ENCODE measurements around the gene INSC.

The INSC gene

DNA sequence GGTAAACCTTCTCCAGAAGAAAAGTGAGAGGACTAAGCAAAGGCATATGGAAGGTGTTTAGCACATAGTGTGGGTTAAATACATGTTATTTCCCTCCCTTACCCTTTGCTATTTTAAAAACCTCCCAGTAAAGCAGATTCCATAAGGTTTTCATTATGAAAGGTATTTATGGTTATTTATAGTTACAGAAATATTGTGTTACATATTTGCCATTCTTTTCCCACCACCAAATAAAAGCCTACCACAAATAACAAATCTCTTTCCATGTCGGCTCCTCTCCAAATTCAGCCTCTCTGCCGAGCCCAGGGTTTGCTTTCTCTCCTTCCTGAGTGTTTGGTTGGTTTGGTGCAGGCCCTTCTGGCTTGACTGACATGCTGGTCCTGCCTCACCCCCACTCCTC, 64.4 kb downstream of the INSC start:
- TF ChIP-seq, protein P1, sequence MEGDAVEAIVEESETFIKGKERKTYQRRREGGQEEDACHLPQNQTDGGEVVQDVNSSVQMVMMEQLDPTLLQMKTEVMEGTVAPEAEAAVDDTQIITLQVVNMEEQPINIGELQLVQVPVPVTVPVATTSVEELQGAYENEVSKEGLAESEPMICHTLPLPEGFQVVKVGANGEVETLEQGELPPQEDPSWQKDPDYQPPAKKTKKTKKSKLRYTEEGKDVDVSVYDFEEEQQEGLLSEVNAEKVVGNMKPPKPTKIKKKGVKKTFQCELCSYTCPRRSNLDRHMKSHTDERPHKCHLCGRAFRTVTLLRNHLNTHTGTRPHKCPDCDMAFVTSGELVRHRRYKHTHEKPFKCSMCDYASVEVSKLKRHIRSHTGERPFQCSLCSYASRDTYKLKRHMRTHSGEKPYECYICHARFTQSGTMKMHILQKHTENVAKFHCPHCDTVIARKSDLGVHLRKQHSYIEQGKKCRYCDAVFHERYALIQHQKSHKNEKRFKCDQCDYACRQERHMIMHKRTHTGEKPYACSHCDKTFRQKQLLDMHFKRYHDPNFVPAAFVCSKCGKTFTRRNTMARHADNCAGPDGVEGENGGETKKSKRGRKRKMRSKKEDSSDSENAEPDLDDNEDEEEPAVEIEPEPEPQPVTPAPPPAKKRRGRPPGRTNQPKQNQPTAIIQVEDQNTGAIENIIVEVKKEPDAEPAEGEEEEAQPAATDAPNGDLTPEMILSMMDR (IDR thresholded peaks at IDR 0.05): no peak

DNA sequence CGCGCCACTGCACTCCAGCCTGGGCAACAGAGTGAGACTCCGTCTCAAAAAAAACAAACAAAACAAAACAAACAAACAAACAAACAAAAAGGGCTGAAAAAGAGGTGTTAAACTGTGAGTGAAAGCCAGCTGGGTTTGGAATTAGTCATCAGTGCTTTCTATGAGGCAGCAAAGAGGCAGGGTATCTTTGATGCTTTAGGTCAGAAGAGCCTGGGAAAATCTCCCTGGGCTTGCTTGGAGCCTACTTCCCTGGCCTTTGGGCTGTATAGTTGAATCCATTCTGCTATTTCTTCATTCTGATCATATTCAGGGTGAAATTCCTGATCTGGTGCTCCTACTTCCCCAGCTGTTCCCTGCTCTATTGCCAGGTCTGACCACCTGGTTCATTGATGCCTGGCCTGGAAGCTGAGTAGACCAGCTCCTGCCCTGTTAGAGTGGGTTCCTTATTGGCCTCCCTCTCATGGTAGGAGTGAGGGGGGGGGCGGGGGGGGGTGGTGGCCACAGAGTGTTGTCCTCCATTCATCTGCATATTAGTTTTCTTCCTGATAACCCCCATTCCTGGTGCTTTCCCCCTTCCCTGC, 65.6 kb downstream of the INSC start:
- TF ChIP-seq, protein P1 (IDR thresholded peaks at IDR 0.05): no peak

DNA sequence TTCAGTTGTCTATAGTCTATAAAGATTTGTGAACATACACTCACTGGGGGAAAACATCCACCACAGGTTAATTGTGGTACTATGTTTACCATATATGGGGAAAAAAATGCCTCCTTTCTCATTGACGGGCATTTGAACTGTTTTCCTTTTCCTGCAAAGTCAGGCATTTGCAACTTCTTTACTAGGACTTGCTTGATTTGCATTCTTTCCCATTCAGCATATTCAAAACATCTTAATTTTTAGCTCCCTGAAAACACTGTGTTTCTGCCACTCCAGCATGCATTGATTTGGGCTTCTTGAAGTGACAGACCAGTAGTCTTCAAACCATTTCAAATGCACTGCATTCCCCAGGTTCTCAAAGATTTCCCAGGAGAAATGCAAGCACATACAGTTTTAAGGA, 67.6 kb downstream of the INSC start:
- TF ChIP-seq, protein P1 (IDR thresholded peaks at IDR 0.05): no peak

DNA sequence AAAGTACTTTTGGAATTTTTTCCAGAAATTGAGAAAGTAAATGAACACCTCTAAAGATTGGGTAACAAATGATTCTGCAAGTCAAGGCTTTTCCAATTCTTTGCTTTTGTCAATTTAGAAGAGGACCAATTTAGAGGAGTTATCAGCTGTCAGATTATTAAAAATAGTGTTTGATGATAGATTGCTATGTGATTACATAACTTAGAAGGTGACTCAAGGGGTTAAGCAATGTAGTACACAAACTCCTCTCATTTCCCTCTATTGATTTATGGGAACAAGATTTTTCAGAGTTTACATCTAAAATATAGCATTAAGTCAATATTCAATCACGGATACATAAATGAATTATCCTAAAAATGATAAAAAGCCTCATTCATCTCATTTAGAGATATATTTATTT, 70.3 kb downstream of the INSC start:
- TF ChIP-seq, protein P1 (IDR thresholded peaks at IDR 0.05): no peak

DNA sequence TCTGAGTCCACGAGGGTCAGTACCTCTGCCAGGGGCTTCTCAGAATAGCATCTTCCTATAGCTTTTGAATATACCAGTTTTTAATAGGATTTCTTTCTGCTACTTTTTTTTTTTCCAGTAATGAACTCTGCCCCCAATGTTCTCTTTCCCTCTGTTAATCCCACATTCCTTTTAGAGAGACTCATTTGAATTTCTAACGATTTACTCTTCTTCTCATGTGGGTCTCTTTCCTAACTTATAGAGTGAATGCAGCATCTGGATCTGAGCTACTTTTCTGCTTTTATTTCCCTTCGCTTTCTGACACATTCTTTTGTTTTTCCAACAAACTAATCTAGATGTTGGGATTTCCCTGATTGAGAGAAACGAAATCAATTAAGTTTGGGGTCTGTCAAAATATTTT, 71.4 kb downstream of the INSC start:
- TF ChIP-seq, protein P1 (IDR thresholded peaks at IDR 0.05): no peak

DNA sequence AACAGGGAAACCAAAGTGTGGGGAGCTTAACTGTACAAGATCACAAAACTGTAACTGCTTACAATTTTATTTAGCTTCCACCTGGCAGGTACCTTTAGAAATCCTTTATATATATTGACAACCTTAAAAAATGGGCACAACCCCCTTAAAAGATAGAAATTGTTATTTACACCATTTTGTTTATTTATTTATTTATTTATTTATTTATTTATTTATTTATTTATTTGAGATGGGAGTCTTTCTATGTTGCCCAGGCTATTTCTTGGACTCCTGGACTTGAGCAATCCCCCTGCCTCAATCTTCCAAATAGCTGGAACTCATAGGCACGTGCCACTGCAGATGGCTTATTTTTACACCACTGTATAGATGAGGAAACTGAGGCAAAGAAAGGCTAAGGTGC, 74.5 kb downstream of the INSC start:
- TF ChIP-seq, protein P1 (IDR thresholded peaks at IDR 0.05): no peak

DNA sequence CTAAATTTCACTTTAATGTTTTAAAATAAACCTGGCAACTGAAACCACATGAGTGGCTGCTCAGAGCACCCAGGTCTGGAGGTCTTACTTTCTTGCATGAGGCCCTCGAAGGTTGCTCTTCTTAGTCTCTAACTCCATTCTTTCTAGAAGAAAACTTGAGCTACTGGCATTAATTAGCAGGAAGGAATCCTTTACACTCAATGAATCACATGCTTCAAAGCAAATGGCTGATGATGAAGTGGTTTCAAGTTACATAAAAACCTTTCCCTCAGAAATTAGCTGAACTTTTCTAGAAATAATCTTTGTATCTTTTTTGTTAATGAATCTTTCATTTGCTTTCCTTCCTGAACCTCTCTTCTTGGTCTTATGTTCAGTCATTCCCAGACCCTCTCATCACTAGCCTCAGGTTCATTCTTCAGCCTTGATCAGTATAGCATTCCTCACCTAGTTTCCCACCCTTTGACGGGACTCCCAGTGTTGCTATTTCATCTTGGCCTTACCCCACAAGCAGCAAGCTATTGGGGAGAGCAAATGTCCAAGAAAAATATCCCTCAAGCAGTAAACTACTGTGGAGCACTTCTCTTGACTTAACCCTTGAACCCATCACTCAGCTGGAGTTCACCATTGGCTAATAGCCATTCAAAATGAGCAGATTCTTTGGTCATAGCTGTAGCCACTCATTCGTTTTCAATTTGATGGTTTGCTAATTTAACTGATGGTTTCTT, 75.1 kb downstream of the INSC start:
- TF ChIP-seq, protein P1 (IDR thresholded peaks at IDR 0.05): no peak
